ENCODE results near the gene POU2AF1.

The POU2AF1 gene

GRCh38 chr11:111378861-111379601, at the start of gene POU2AF1:
TSS of gene POU2AF1 (minus strand) at chr11:111379275. CDS start at chr11:111379177, 98 bp downstream.
- DNase-seq = no peak

- DNase-seq = no peak
Measured at GRCh38 chr11:111428113-111428876, 49.2 kb upstream of the POU2AF1 start.

DNA sequence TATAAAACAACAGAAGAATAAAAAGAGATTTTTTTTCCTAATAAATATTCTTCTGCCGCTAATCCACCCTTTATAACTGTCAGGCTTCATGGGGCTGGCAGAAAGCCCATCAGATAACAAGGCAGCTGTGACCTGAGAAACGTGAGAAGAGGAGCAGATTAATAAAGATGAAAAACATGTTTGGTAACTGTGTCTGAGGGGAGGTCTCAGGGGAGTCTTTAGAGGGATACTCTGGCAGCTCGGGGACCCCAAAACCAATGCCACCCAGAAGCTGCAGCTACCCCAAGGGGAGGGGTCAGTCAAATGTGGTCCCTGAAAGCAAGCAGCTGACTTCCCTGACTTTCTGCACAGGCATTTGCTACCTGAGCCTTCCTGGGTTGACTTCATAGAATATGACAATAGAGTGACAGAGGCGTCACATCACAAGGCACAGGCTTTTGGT, 48.4 kb upstream of the POU2AF1 start:
- DNase-seq = peak; percentile 54

GRCh38 chr11:111426617-111427016, 47.5 kb upstream of the POU2AF1 start:
- no peak for DNase-seq

- no peak for DNase-seq
Measured at GRCh38 chr11:111423250-111423615, 44.2 kb upstream of the POU2AF1 start.

GRCh38 chr11:111422494-111423249, 43.6 kb upstream of the POU2AF1 start:
- peak; percentile 57 for DNase-seq

- no peak for DNase-seq
Measured at GRCh38 chr11:111421251-111421650, 42.2 kb upstream of the POU2AF1 start.

GRCh38 chr11:111419641-111420327, 40.7 kb upstream of the POU2AF1 start:
- DNase-seq = no peak

DNA sequence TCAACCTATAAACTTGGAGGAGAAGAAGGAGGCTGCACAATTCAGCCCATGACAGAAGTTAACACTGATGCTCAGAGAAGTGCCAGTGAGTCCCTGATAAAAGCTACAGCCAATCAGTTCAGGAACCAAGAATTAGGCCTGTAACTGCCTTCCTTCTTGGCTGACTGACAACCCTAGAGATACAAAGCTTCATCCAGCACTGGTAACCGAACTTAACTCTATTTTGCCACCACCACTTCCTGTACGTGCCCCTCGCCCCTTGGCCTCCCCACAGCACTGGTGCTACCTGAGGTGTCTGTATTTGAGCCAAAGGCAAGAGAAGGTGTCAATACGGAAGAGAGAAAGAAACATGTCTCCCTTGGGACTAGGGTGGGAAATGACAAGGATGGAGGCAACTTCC, 40.1 kb upstream of the POU2AF1 start:
- DNase-seq = no peak

- DNase-seq = no peak
Measured at GRCh38 chr11:111418436-111418787, 39.3 kb upstream of the POU2AF1 start.

- DNase-seq = no peak
Measured at GRCh38 chr11:111417766-111418435, 38.8 kb upstream of the POU2AF1 start.

DNA sequence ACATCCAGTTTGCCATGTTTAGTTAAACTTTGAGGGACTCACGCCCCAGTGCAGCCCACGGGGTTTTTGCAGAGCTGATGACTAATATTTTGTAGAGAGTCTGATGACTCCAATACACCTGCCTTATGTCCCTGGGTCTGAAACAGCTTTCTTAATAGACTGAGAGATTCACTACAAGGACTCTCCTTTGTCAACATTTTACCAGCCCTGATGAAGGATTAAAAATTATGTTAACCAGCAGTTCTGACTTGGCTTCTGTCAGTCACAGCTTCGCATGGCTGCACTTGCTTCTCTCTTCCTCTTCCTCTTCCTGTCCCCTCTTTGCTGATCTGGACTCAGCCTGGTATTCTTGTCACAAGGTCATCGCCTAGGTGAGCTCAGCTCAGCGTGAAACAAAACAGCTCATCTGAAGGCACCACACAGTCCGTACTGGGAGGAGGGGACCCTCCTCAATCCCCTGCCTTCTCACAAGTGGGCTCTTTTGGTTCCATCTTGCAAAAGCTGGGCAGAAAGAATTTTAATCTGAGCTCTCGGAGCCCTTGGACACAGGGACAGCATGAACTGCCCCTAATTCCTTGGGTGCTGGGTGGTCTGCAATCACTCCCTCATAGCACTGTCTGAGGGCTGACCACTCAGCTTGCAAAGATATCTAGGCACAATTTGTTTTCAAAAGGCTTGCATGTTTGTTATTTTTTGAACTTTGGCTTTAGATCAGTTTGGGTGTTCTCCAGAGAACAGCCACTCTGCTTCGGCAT, 38.1 kb upstream of the POU2AF1 start:
- no peak for DNase-seq

- no peak for DNase-seq
Measured at GRCh38 chr11:111416231-111416960, 37.3 kb upstream of the POU2AF1 start.

- DNase-seq = no peak
Measured at GRCh38 chr11:111414936-111415335, 35.9 kb upstream of the POU2AF1 start.

GRCh38 chr11:111414267-111414931, 35.3 kb upstream of the POU2AF1 start:
- DNase-seq = no peak

- DNase-seq = no peak
Measured at GRCh38 chr11:111413849-111414248, 34.8 kb upstream of the POU2AF1 start.

- no peak for DNase-seq
Measured at GRCh38 chr11:111412293-111412692, 33.2 kb upstream of the POU2AF1 start.

GRCh38 chr11:111411456-111411855, 32.4 kb upstream of the POU2AF1 start:
- DNase-seq = no peak

GRCh38 chr11:111410951-111411350, 31.9 kb upstream of the POU2AF1 start:
- no peak for DNase-seq

- no peak for DNase-seq
Measured at GRCh38 chr11:111409915-111410314, 30.8 kb upstream of the POU2AF1 start.

Data from NCI-H1436 treated with DMSO at 0.1 percent for 48 hours (cell line).